Measurements from ENCODE around the gene ZNF205.

DNA sequence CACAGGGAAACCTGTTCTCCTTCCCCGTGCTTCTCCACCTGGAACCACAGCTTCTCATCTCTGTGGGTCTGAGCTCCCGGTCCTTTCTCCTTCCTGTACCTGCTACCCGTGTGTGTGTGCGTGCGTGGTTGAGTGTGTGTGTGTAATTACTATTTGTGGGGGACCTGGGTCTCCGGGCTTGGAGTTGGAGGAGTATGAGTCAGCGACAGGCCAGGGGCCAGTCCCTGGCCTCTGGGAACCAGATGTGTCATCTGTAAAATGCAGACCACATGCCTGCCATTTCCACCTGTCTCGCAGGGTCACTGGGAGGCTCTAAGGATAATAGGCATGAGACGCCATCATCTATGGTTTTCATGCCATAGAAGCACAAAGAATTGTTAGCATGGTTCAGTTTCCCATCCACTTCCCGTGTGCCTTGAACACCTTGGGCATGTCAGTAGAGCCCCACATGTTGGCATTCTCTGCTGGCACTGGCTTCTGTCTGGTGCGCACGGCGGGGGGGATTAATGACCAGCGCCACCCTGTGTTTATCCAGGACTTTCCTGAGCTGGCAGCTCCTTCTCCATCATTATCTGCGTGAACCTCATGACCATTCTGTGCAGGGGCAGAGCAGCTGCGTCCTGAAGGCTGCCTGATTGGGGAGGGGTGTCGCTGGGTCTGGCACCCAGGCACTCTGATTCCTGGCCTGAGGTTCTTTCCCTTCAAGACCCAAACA, 1.5 kb downstream of the ZNF205 start:
- TF ChIP-seq, protein P1, sequence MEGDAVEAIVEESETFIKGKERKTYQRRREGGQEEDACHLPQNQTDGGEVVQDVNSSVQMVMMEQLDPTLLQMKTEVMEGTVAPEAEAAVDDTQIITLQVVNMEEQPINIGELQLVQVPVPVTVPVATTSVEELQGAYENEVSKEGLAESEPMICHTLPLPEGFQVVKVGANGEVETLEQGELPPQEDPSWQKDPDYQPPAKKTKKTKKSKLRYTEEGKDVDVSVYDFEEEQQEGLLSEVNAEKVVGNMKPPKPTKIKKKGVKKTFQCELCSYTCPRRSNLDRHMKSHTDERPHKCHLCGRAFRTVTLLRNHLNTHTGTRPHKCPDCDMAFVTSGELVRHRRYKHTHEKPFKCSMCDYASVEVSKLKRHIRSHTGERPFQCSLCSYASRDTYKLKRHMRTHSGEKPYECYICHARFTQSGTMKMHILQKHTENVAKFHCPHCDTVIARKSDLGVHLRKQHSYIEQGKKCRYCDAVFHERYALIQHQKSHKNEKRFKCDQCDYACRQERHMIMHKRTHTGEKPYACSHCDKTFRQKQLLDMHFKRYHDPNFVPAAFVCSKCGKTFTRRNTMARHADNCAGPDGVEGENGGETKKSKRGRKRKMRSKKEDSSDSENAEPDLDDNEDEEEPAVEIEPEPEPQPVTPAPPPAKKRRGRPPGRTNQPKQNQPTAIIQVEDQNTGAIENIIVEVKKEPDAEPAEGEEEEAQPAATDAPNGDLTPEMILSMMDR (IDR thresholded peaks at IDR 0.05): no peak
- no peak for TF ChIP-seq POLR2AphosphoS5 (IDR thresholded peaks at IDR 0.05)
